Activated T-cell treated with anti-CD3 and anti-CD28 coated beads for 24 hours (primary cell): ENCODE data around the gene KLHL10.

Source experiments
- DNase-seq: peaks from one replicate; pipeline ENCODE4 v3.0.0-alpha.2; 2020; ENCODE audit warnings: low read depth

The KLHL10 gene

GRCh38 chr17:41837761-41838538 lies at the start of gene KLHL10:
Gene KLHL10, plus strand, starts transcription at chr17:41837825. Its CDS starts 108 bp downstream, at chr17:41837933.
- DNase-seq, result no peak

GRCh38 chr17:41792845-41793783 lies 44.5 kb upstream of the KLHL10 start:
- DNase-seq, result no peak

- no peak for DNase-seq
These were observed 43.7 kb upstream of the KLHL10 start for GRCh38 chr17:41793784-41794539.

- no peak for DNase-seq
These were observed 43.1 kb upstream of the KLHL10 start for GRCh38 chr17:41794540-41794975.

GRCh38 chr17:41796121-41796895 lies 41.3 kb upstream of the KLHL10 start:
- no peak for DNase-seq

GRCh38 chr17:41797377-41797776 lies 40.2 kb upstream of the KLHL10 start:
- DNase-seq, result no peak

GRCh38 chr17:41799366-41799765 lies 38.3 kb upstream of the KLHL10 start:
- no peak for DNase-seq

GRCh38 chr17:41800601-41801373 lies 36.8 kb upstream of the KLHL10 start:
- DNase-seq, result no peak

- peak; percentile 61 for DNase-seq
These were observed 36.0 kb upstream of the KLHL10 start for GRCh38 chr17:41801374-41802271.

- no peak for DNase-seq
These were observed 34.3 kb upstream of the KLHL10 start for GRCh38 chr17:41803049-41804020.

GRCh38 chr17:41806685-41807445 lies 30.8 kb upstream of the KLHL10 start:
- no peak for DNase-seq

- no peak for DNase-seq
These were observed 26.7 kb upstream of the KLHL10 start for GRCh38 chr17:41810659-41811548.

- peak; percentile 54 for DNase-seq
These were observed 25.9 kb upstream of the KLHL10 start, which contains the start of gene P3H4 for GRCh38 chr17:41811549-41812380. Gene P3H4, minus strand, starts transcription at chr17:41811949. Its CDS starts 34 bp downstream, at chr17:41811915.

- DNase-seq, result no peak
These were observed 25.1 kb upstream of the KLHL10 start, which contains the start of gene FKBP10 for GRCh38 chr17:41812381-41813151. Gene FKBP10, plus strand, starts transcription at chr17:41813004. Its CDS starts 31 bp downstream, at chr17:41813035.
